IPS-NIHi7 (cell line): ENCODE measurements around the gene PPARG.
A peak's percentile ranks its signal among the peaks of the same experiment; 100 is the strongest.
"Not testable (repeated sequence)": the region's sequence is repeated elsewhere in the genome, so short reads cannot be mapped to it uniquely, and the experiment has no call there.

Source experiments
- DNase-seq: peaks from one replicate; pipeline ENCODE4 v3.0.0; 2012; ENCODE audit warnings: mixed read lengths; ENCODE audit errors: extremely low spot score

The PPARG gene

GRCh38 chr3:12279591-12280326, 9.1 kb upstream of the PPARG start:
- DNase-seq, result no peak

GRCh38 chr3:12280357-12280806, 8.5 kb upstream of the PPARG start:
- DNase-seq, result no peak

DNA sequence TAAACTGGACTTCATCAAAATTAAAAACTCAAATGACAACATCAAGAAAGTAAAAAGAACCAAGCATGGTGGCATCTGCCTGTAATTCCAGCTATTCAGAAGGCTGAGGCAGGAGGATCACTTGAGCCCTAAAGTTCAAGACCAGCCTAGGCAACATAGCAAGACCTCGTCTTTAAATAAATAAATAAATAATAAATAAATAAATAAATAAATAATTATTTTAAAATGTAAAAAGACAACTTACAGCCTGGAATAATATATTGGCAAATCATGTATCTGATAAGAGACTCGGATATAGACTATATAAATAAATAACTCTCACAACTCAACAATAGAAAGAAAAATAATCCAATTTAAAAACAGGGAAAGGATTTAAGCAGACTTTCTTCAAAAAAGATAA, 4.3 kb upstream of the PPARG start:
- DNase-seq, result no peak

GRCh38 chr3:12285003-12285555, 3.8 kb upstream of the PPARG start:
- no peak for DNase-seq

DNA sequence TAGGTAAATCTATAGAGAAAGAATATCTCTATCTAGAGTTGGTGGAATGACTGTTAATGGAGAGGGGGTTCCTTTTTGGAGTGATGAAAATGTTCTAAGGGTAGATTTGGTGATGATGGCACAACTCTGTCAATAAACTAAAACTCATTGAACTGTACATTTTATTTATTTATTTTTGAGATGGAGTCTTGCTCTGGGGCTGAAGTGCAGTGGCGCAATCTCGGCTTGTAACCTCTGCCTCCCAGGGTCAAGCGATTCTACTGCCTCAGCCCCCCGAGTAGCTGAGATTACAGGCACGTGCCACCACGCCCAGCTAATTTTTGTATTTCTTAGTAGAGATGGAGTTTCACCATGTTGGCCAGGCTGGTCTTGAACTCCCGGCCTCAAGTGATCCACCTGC, 3.1 kb upstream of the PPARG start:
- not testable (repeated sequence) for DNase-seq

GRCh38 chr3:12286504-12286903, 2.4 kb upstream of the PPARG start:
- DNase-seq, result no peak

DNA sequence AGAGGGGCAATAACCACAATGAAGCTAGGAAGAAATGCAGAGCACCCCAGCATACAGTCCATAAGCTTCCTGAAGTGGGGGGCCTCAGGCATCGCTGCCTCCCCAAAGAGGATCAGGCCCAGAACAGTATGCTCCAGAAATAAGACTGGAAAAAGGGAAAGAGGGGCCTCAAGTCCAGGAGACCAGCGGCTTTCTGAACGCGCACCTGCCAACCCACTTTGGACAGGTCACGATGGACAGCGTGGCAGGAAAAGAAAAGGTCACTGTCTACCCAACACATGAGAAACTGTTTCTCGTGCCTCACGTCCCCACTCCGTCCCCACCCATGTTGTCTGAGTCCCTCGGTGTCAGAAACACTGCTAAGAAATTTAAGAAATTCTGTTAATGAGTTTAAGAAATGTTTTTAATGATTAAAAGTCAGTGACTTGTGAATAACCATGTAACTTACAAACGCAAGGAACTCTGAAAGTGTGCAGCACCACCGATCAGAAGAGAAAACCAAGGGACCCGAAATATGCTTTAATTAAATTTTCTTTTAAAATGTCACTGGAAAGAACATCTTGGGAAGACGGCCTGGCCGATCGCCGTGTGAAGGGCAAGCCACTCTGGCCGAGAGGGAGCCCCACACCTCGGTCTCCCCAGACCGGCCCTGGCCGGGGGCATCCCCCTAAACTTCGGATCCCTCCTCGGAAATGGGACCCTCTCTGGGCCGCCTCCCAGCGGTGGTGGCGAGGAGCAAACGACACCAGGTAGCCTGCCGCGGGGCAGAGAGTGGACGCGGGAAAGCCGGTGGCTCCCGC, 1.7 kb upstream of the PPARG start:
- DNase-seq, result peak; percentile 48

DNA sequence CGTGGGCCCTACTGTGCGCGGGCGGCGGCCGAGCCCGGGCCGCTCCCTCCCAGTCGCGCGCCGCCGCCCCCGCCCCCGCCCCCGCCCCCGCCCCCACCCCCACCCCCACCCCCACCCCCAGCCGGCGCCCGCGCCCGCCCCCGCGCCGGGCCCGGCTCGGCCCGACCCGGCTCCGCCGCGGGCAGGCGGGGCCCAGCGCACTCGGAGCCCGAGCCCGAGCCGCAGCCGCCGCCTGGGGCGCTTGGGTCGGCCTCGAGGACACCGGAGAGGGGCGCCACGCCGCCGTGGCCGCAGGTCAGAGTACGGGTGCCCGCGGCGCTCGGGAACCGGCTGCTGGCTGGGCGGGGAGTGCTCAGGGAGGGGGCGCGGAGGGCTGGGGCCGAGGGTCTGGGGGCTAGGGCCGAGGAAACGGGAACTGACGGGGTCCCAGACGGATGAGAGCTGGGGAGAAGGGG, 1.1 kb upstream of the PPARG start:
- DNase-seq, result peak; percentile 64

- no peak for DNase-seq
These were observed 654 bp downstream of the PPARG start for GRCh38 chr3:12289524-12289923.

GRCh38 chr3:12292770-12293169, 3.9 kb downstream of the PPARG start:
- no peak for DNase-seq

DNA sequence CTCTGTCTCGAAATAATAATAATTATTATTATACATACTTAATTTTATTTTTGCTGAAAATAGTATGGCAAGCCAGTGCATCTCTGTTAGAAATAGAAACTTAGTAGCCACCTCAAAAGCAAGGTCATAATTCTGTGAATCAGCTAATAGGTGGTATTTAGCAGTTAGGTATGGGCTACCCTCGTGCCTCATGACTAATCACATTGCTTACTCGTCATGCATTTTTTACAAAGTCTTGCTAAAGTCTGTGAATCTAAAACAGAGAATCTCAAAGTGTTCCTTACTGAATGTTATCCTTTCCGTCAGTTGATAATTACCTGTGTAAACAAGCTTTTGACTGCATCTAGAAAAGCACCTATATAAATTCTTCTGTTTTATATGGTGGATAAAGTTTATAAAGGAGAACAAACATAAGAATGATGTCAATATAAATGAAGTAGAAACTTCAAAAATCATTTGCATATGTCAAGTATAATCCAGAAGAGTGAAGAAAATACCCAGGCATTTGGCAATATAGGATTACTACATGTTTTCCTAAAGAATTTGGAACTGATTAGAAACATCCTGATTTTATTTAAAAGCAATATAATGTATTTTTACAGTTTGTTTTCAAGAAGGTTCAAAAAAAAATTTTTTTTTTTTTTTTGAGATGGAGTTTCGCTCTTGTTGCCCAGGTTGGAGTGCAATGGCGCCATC, 6.2 kb downstream of the PPARG start:
- DNase-seq, result no peak

GRCh38 chr3:12296511-12296910, 7.6 kb downstream of the PPARG start:
- no peak for DNase-seq

- DNase-seq, result no peak
These were observed 10.2 kb downstream of the PPARG start for GRCh38 chr3:12299026-12299425.

GRCh38 chr3:12300137-12300536, 11.3 kb downstream of the PPARG start:
- DNase-seq, result no peak

- DNase-seq, result no peak
These were observed 12.2 kb downstream of the PPARG start for GRCh38 chr3:12301031-12301430.

DNA sequence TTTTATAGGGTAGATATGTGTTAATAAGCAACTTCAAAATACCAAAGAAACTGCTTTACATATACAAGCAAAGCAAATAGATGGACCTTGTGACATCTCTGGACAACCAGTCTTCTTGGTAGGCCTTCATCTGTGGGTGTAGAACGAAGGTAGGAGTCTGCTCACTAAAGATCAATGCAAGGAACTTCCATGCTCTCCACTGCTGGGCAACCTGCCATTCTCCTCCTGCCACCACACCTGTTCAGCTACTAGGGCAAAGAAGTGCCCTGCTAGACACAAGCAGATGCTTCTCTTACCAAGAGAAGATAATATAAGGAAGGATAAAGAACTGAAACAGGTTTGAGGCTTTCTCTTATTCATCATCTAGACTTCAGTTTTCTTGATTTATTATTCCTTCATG, 12.6 kb downstream of the PPARG start:
- DNase-seq, result no peak

DNA sequence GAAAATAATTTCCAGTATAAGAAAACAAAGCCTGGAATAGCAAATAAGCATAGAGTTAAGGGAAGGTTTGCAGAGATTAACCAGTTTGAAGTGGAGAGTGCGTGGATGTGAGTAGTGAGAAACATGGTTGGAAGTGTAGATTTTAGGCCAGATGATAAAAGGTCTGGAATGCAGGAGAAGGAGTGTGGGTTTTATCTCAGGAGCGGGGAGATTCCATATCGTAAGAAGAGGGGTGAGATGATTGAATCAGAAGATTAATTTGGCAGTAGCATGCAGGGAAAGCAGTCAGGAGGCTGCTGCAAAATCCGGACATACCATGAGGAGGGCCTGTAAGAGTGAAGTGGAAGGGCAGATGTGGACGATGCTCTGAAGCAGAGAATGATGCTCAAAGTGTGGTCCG, 13.7 kb downstream of the PPARG start:
- DNase-seq, result no peak

DNA sequence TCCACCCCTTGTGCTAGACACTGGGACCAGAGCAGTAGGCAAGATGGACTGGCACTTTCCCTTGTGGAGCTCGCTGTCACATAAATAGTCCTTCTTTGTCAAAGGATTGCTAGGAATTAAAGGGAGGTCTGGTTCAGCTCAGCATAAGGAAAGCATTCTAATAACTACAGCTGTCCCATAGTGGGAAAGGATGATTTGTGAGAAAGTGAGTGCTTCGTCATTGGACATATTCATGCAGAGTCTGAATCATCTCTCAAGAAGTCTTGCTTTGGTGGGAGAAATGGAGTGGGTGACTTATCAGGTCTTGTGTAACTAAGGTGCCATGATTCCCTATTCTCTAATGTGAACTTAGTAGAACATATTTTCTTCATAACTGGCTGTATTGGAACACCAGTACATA, 14.7 kb downstream of the PPARG start:
- no peak for DNase-seq

GRCh38 chr3:12303993-12304392, 15.1 kb downstream of the PPARG start:
- no peak for DNase-seq

- DNase-seq, result no peak
These were observed 18.3 kb downstream of the PPARG start for GRCh38 chr3:12307136-12307535.

- no peak for DNase-seq
These were observed 19.6 kb downstream of the PPARG start for GRCh38 chr3:12308517-12308916.

- DNase-seq, result no peak
These were observed 20.8 kb downstream of the PPARG start for GRCh38 chr3:12309716-12310115.
